Transverse colon (tissue), 4 donors: ENCODE results near the gene PABPC1L2A. TPM values are rescaled to one million over a fixed set of nuclear protein-coding genes. Genes with fewer than 3 reads are reported as not detected.
A peak's percentile ranks its signal among the peaks of the same experiment; 100 is the strongest.
"Not testable (repeated sequence)": the region's sequence is repeated elsewhere in the genome, so short reads cannot be mapped to it uniquely, and the experiment has no call there.

Experiments
- DNase-seq: peaks from one replicate; pipeline ENCODE4 v3.0.0-alpha.2; 2019
- H3K27ac ChIP-seq, 4 donors: fragments of 200-600 bp; sonication (generic); 2 replicates each; pipeline ENCODE4 v1.5.1; 2016 to 2018; ENCODE audit warnings: inconsistent platforms in 4 of 4
- H3K27me3 ChIP-seq: fragments of 200-600 bp; sonication (generic); 2 replicates; pipeline ENCODE4 v1.5.1; 2017; ENCODE audit warnings: inconsistent platforms
- H3K36me3 ChIP-seq, 4 donors: fragments of 200-600 bp; sonication (generic); 2 replicates each; pipeline ENCODE4 v1.5.1; 2017 to 2019; ENCODE audit warnings: inconsistent platforms in 4 of 4
- H3K4me1 ChIP-seq, 4 donors: fragments of 200-600 bp; sonication (generic); 2 replicates each; pipeline ENCODE4 v1.5.1; 2017 to 2020; ENCODE audit warnings: inconsistent platforms in 4 of 4
- H3K4me3 ChIP-seq, 4 donors: fragments of 200-600 bp; sonication (generic); 1 replicate in 1 of 4; 2 replicates in 3 of 4; pipeline versions ENCODE4 v1.5.1 to v1.6.1; 2017 to 2019; ENCODE audit warnings: inconsistent platforms in 4 of 4
- H3K9me3 ChIP-seq, 2 donors: fragments of 200-600 bp; sonication (generic); 2 replicates each; pipeline ENCODE4 v1.5.1; 2017 to 2019; ENCODE audit warnings: inconsistent platforms in 2 of 2
- CTCF ChIP-seq, 5 experiments: fragments of 200-600 bp in 3 of 5; fragments of 450-650 bp in 2 of 5; sonication (generic) in 3 of 5; IDR thresholded peaks; 1 replicate in 2 of 5; 2 replicates in 3 of 5; pipeline ENCODE4 v1.5.1; 2016 to 2017; ENCODE audit warnings: antibody characterized with exemption in 5 of 5, inconsistent platforms in 3 of 5, mild to moderate bottlenecking in 2 of 5, moderate library complexity in 1 of 5
- EP300 ChIP-seq: sonication (generic); formaldehyde crosslinking; IDR thresholded peaks from one replicate; pipeline ENCODE4 v1.6.1; 2017; ENCODE audit warnings: antibody characterized with exemption, low read depth
- POLR2A ChIP-seq: fragments of 450-650 bp; IDR thresholded peaks from one replicate; pipeline ENCODE4 v1.6.1; 2016; ENCODE audit warnings: antibody characterized with exemption, mild to moderate bottlenecking, moderate library complexity
- POLR2AphosphoS5 ChIP-seq, 3 donors: sonication (generic); formaldehyde crosslinking; IDR thresholded peaks; one replicate each; pipeline ENCODE4 v1.6.1; 2016; ENCODE audit warnings: antibody characterized with exemption in 3 of 3
- WGBS, 2 donors: methylation state at CpG; one replicate each; pipeline ENCODE4 v1.1.5; 2018; ENCODE audit warnings: low coverage in 1 of 2; 5-methylcytosine and 5-hydroxymethylcytosine counted together
- in situ Hi-C, 4 donors: fragments of 200-750 bp; cut with MboI; loops; one replicate each; pipeline versions ENCODE4 v1.15.0 to v1.15.1; 2017; ENCODE audit warnings: low sequenced_read_pairs in 3 of 4, low pct_ligation_motif_present in 1 of 4, low pct_unique_long_range_greater_than_20kb in 1 of 4
- intact Hi-C: fragments of 100-400 bp; cut with DNase I; formaldehyde crosslinking; loops from one replicate; pipeline ENCODE4 v1.15.1; 2023; ENCODE audit warnings: low total_unique reads
- total RNA-seq, 4 donors: library from RNA; depleted of rRNA; stranded (reverse); fragments of >200 nt; gene quantifications; one replicate each; pipeline ENCODE4 v1.1.0, GENCODE V29; 2016

Gene PABPC1L2A
- not detected for total RNA-seq

- H3K9me3 ChIP-seq, DNase-seq, H3K36me3 ChIP-seq, H3K4me1 ChIP-seq, H3K4me3 ChIP-seq, intact Hi-C loops, H3K27ac ChIP-seq: not testable (repeated sequence)
- in situ Hi-C loops, result loop anchor here in 1 of 4 donors (25.0 kb wide), 1 partner anchor 183 kb away; no protein-coding TSS in a partner anchor
- no CpG with 5 or more reads among the region's 45 CpGs for WGBS, 2 donors
- H3K27me3 ChIP-seq, result peaks cover 12% of the 10 kb centered on the region
Measured at GRCh38 chrX:73079024-73079562, at the start of gene PABPC1L2A. Gene PABPC1L2A, minus strand, starts transcription at chrX:73079512. Its CDS starts 126 bp downstream, at chrX:73079386.

GRCh38 chrX:73127700-73128241, 48.5 kb upstream of the PABPC1L2A start:
- no peaks in the 10 kb centered on the region for H3K27me3 ChIP-seq
- no peak overlapping the region for H3K4me3 ChIP-seq
- no peaks in the 10 kb centered on the region for H3K9me3 ChIP-seq
- intact Hi-C loops (no loop called here), in situ Hi-C loops (no loop called here)
- H3K4me1 ChIP-seq, result no peaks in the 10 kb centered on the region
- TF ChIP-seq POLR2A (no peak), CTCF (IDR thresholded peaks at IDR 0.05) (no peak), EP300 (no peak), POLR2AphosphoS5 (IDR thresholded peaks at IDR 0.05) (no peak)
- H3K36me3 ChIP-seq, result no peaks in the 10 kb centered on the region
- WGBS, 2 donors, result 76% methylated on average over 23 of the region's 23 CpGs; no CpG with 5 or more reads in 1 of the 2 donors
- DNase-seq, result no peak
- H3K27ac ChIP-seq, result no peak overlapping the region

- peak; percentile 35 for DNase-seq
- Histone ChIP-seq H3K36me3 (no peaks in the 10 kb centered on the region), H3K4me3 (no peak overlapping the region), H3K9me3 (no peaks in the 10 kb centered on the region), H3K27ac (peak overlapping the region; percentile 32 to 65 (median 50)), H3K27me3 (no peaks in the 10 kb centered on the region), H3K4me1 (no peaks in the 10 kb centered on the region)
- in situ Hi-C loops (no loop called here), intact Hi-C loops (no loop called here)
- TF ChIP-seq CTCF (IDR thresholded peaks at IDR 0.05) (no peak), POLR2AphosphoS5 (IDR thresholded peaks at IDR 0.05) (no peak), POLR2A (no peak), EP300 (no peak)
- WGBS, 2 donors, result 52% methylated on average over 6 of the region's 6 CpGs; no CpG with 5 or more reads in 1 of the 2 donors
Measured at GRCh38 chrX:73126240-73126639, 46.9 kb upstream of the PABPC1L2A start.

- H3K9me3 ChIP-seq, H3K4me3 ChIP-seq, H3K27me3 ChIP-seq, intact Hi-C loops, H3K4me1 ChIP-seq, H3K27ac ChIP-seq, DNase-seq, H3K36me3 ChIP-seq: not testable (repeated sequence)
- in situ Hi-C loops, result loop anchor here in 1 of 4 donors (25.0 kb wide), 1 partner anchor 163 kb away; no protein-coding TSS in a partner anchor
- WGBS, 2 donors, result 80% methylated on average over 9 of the region's 9 CpGs; no CpG with 5 or more reads in 1 of the 2 donors
Measured at GRCh38 chrX:73099505-73099904, 20.2 kb upstream of the PABPC1L2A start.

- DNase-seq, H3K9me3 ChIP-seq, intact Hi-C loops, H3K36me3 ChIP-seq, H3K4me1 ChIP-seq, H3K4me3 ChIP-seq, H3K27ac ChIP-seq, H3K27me3 ChIP-seq: not testable (repeated sequence)
- WGBS, 2 donors, result 16% methylated on average over 1 of the region's 1 CpG; no CpG with 5 or more reads in 1 of the 2 donors
- TF ChIP-seq CTCF (IDR thresholded peaks at IDR 0.05), result peak in 1 of 5 experiments; percentile 49
- in situ Hi-C loops, result loop anchor here in 1 of 4 donors (25.0 kb wide), 1 partner anchor 176 kb away; no protein-coding TSS in a partner anchor
Measured at GRCh38 chrX:73086766-73087165, 7.5 kb upstream of the PABPC1L2A start.

GRCh38 chrX:73079884-73080283, 572 bp upstream of the PABPC1L2A start:
- no CpG with 5 or more reads among the region's 44 CpGs for WGBS, 2 donors
- in situ Hi-C loops, result loop anchor here in 1 of 4 donors (25.0 kb wide), 1 partner anchor 182 kb away; no protein-coding TSS in a partner anchor
- peaks cover 12% of the 10 kb centered on the region for H3K27me3 ChIP-seq
- intact Hi-C loops, H3K4me3 ChIP-seq, H3K36me3 ChIP-seq, H3K4me1 ChIP-seq, DNase-seq, H3K27ac ChIP-seq, H3K9me3 ChIP-seq: not testable (repeated sequence)

GRCh38 chrX:73078597-73078996, 715 bp downstream of the PABPC1L2A start:
- in situ Hi-C loops, result loop anchor here in 1 of 4 donors (25.0 kb wide), 1 partner anchor 184 kb away; no protein-coding TSS in a partner anchor
- H3K36me3 ChIP-seq, result not testable (repeated sequence)
- no CpG with 5 or more reads among the region's 19 CpGs for WGBS, 2 donors

More at GRCh38 chrX:73078597-73078996, 715 bp downstream of the PABPC1L2A start:
- DNase-seq, H3K4me3 ChIP-seq, H3K27ac ChIP-seq, H3K9me3 ChIP-seq, H3K4me1 ChIP-seq, intact Hi-C loops: not testable (repeated sequence)
- peaks cover 12% of the 10 kb centered on the region for H3K27me3 ChIP-seq
